ENCODE data around the gene DDX51. TPM values are rescaled to one million over a fixed set of nuclear protein-coding genes. Genes with fewer than 3 reads are reported as not detected.

DDX51 gene
- total and polyA plus RNA-seq, 4 donors: 2.5 to 7.5 (median 5.5) TPM

DNA sequence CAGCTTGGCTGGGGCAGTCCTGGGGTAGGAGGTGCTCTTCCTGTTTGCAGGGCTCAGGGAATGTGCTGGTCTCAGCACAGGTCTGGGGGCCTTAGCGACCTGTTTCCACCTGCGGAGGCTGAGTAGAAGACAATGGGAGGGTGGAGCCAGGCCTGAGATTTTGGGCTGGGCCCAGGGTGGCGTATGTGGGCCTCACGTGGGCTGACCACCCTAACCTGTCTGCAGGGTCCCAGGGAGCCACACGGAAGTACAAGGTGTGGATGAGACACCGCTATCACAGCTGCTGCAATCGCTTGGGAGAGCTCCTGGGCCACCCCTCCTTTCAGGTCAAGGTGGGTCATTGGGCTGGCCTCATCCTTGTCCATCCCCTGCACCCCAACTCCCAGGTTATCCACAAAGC lies 1.2 kb upstream of the DDX51 start (continued):
- no peak for TF ChIP-seq GABPA (IDR thresholded peaks at IDR 0.05 in 1 of 2, conservative IDR thresholded peaks at IDR 0.05 in 1 of 2)

DNA sequence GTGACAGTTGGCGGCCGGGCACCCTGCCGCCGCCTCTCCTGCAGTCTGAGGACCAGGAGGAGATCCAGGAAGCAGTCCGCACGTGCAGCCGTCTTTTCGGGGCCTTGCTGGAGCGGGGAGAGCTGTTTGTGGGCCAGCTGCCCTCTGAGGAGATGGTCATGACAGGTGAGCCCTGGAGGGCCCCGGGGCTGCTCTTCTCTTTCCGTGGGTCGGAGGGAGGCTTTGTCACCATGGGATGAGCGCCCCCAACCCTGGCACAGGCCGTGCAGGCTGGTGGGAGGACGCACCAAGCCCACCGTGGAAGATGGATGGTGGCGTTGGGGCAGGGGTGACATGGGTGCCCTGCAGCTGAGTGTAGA lies 670 bp upstream of the DDX51 start:
- Histone ChIP-seq H3K9ac (ENCODE audit: low read depth in 1 of 2, low read length in 2 of 2) (peak overlapping the region in 1 of 2 donors; percentile 71), H3K4me3 (ENCODE audit: low read depth in 1 of 3, low read length in 3 of 3) (peak overlapping the region; percentile 85 to 95 (median 91)), H3K27ac (ENCODE audit: low read depth in 1 of 2, low read length in 2 of 2) (peak overlapping the region; percentile 55 to 57), H3K4me1 (ENCODE audit: control insufficient read depth in 4 of 4, insufficient read depth in 4 of 4, low read length in 3 of 4) (peaks cover 5 to 26% (median 21%) of the 10 kb centered on the region in 4 donors), H3K36me3 (ENCODE audit: control insufficient read depth in 4 of 4, insufficient read depth in 3 of 4, low read depth in 1 of 4, low read length in 3 of 4) (peaks cover 0 to 21% (median 8%) of the 10 kb centered on the region in 4 donors), H3K9me3 (ENCODE audit: control insufficient read depth in 4 of 4, low read length in 3 of 4) (no peaks in the 10 kb centered on the region), H3K27me3 (ENCODE audit: control insufficient read depth in 4 of 4, insufficient read depth in 4 of 4, low read length in 3 of 4) (no peaks in the 10 kb centered on the region)
- DNase-seq (ENCODE audit: low spot score): no peak
- TF ChIP-seq HNF4G (IDR thresholded peaks at IDR 0.05): no peak
- TF ChIP-seq, protein P1, sequence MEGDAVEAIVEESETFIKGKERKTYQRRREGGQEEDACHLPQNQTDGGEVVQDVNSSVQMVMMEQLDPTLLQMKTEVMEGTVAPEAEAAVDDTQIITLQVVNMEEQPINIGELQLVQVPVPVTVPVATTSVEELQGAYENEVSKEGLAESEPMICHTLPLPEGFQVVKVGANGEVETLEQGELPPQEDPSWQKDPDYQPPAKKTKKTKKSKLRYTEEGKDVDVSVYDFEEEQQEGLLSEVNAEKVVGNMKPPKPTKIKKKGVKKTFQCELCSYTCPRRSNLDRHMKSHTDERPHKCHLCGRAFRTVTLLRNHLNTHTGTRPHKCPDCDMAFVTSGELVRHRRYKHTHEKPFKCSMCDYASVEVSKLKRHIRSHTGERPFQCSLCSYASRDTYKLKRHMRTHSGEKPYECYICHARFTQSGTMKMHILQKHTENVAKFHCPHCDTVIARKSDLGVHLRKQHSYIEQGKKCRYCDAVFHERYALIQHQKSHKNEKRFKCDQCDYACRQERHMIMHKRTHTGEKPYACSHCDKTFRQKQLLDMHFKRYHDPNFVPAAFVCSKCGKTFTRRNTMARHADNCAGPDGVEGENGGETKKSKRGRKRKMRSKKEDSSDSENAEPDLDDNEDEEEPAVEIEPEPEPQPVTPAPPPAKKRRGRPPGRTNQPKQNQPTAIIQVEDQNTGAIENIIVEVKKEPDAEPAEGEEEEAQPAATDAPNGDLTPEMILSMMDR (IDR thresholded peaks at IDR 0.05; ENCODE audit: low read depth, low read length, missing input control): no peak
- no peak for TF ChIP-seq SP1 (IDR thresholded peaks at IDR 0.05)
- TF ChIP-seq, protein P2, sequence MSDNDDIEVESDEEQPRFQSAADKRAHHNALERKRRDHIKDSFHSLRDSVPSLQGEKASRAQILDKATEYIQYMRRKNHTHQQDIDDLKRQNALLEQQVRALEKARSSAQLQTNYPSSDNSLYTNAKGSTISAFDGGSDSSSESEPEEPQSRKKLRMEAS (IDR thresholded peaks at IDR 0.05): no peak
- TF ChIP-seq RAD21 (IDR thresholded peaks at IDR 0.05): no peak
- TF ChIP-seq, protein P3, sequence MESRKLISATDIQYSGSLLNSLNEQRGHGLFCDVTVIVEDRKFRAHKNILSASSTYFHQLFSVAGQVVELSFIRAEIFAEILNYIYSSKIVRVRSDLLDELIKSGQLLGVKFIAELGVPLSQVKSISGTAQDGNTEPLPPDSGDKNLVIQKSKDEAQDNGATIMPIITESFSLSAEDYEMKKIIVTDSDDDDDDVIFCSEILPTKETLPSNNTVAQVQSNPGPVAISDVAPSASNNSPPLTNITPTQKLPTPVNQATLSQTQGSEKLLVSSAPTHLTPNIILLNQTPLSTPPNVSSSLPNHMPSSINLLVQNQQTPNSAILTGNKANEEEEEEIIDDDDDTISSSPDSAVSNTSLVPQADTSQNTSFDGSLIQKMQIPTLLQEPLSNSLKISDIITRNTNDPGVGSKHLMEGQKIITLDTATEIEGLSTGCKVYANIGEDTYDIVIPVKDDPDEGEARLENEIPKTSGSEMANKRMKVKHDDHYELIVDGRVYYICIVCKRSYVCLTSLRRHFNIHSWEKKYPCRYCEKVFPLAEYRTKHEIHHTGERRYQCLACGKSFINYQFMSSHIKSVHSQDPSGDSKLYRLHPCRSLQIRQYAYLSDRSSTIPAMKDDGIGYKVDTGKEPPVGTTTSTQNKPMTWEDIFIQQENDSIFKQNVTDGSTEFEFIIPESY (IDR thresholded peaks at IDR 0.05): no peak
- TF ChIP-seq YY1 (IDR thresholded peaks at IDR 0.05): no peak
- no peak for TF ChIP-seq FOXA2 (IDR thresholded peaks at IDR 0.05)
- no peak for TF ChIP-seq HNF4A (conservative IDR thresholded peaks at IDR 0.05)
- no peak for TF ChIP-seq TAF1 (conservative IDR thresholded peaks at IDR 0.05)
- no peak for TF ChIP-seq JUND (IDR thresholded peaks at IDR 0.05)
- no peak for TF ChIP-seq EGR1 (IDR thresholded peaks at IDR 0.05; ENCODE audit: low read depth in 2 of 2)
- TF ChIP-seq NR2F2 (IDR thresholded peaks at IDR 0.05): no peak
- TF ChIP-seq RXRA (IDR thresholded peaks at IDR 0.05): no peak
- no peak for TF ChIP-seq GABPA (IDR thresholded peaks at IDR 0.05 in 1 of 2, conservative IDR thresholded peaks at IDR 0.05 in 1 of 2)
- TF ChIP-seq, protein P4, sequence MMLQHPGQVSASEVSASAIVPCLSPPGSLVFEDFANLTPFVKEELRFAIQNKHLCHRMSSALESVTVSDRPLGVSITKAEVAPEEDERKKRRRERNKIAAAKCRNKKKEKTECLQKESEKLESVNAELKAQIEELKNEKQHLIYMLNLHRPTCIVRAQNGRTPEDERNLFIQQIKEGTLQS (IDR thresholded peaks at IDR 0.05): no peak
- no peak for TF ChIP-seq FOXA1 (IDR thresholded peaks at IDR 0.05)
- TF ChIP-seq, protein P5, sequence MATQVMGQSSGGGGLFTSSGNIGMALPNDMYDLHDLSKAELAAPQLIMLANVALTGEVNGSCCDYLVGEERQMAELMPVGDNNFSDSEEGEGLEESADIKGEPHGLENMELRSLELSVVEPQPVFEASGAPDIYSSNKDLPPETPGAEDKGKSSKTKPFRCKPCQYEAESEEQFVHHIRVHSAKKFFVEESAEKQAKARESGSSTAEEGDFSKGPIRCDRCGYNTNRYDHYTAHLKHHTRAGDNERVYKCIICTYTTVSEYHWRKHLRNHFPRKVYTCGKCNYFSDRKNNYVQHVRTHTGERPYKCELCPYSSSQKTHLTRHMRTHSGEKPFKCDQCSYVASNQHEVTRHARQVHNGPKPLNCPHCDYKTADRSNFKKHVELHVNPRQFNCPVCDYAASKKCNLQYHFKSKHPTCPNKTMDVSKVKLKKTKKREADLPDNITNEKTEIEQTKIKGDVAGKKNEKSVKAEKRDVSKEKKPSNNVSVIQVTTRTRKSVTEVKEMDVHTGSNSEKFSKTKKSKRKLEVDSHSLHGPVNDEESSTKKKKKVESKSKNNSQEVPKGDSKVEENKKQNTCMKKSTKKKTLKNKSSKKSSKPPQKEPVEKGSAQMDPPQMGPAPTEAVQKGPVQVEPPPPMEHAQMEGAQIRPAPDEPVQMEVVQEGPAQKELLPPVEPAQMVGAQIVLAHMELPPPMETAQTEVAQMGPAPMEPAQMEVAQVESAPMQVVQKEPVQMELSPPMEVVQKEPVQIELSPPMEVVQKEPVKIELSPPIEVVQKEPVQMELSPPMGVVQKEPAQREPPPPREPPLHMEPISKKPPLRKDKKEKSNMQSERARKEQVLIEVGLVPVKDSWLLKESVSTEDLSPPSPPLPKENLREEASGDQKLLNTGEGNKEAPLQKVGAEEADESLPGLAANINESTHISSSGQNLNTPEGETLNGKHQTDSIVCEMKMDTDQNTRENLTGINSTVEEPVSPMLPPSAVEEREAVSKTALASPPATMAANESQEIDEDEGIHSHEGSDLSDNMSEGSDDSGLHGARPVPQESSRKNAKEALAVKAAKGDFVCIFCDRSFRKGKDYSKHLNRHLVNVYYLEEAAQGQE (IDR thresholded peaks at IDR 0.05): no peak
- 4% methylated on average over 17 of the region's 17 CpGs for WGBS

Data from liver (tissue), 9 donors.